Activated CD8-positive, alpha-beta memory T cell treated with anti-CD3 and anti-CD28 coated beads for 24 hours (primary cell): ENCODE data around the gene ZIC1.

Experiments
- DNase-seq: peaks from one replicate; pipeline ENCODE4 v3.0.0-alpha.2; 2020

Gene ZIC1

GRCh38 chr3:147380977-147381376 lies 28.2 kb upstream of the ZIC1 start:
- DNase-seq, result no peak

- no peak for DNase-seq
These were observed 27.6 kb upstream of the ZIC1 start for GRCh38 chr3:147381596-147381995.

- no peak for DNase-seq
These were observed 25.5 kb upstream of the ZIC1 start for GRCh38 chr3:147383617-147384016.

DNA sequence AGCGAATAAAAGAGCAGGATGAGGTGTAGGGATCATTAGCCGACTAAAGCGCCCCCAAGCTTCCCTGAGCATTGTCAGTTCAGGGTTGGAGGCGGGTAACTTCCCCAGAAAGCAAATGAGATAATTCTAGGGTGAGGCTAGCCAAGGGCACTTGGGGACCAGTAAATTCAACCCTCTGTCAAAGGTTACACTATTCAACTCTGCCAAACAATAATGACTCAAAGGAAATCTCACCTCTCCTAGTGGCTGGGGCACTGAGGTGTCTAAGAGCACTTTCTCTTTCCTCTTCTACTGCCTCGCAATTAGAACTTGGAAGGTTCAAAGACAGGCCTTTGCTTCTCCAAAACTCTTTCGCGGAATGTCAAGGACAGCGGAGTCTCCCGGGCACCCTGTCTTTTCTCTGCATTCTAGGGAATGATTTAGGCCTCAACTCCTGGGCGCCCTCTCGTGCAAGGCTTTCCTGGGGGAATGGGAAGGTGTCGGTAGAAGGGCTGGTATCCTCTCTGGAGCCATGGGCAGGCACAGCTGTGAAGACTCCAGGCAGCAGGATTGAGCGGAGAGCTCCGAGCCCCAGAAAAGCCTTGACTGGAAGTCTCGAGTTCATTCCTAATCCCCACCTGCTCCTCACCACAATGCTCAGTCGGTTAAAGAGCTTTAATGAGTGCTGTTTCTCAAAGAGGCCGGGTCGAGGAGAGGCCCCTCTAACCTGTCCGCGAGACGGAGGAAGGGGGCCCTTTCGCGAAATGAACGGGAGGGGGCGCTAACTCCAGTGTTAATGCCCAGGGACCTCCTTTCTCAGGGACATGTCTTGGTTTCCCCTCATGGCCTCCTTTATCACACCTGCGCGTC lies 24.7 kb upstream of the ZIC1 start:
- DNase-seq, result no peak

DNA sequence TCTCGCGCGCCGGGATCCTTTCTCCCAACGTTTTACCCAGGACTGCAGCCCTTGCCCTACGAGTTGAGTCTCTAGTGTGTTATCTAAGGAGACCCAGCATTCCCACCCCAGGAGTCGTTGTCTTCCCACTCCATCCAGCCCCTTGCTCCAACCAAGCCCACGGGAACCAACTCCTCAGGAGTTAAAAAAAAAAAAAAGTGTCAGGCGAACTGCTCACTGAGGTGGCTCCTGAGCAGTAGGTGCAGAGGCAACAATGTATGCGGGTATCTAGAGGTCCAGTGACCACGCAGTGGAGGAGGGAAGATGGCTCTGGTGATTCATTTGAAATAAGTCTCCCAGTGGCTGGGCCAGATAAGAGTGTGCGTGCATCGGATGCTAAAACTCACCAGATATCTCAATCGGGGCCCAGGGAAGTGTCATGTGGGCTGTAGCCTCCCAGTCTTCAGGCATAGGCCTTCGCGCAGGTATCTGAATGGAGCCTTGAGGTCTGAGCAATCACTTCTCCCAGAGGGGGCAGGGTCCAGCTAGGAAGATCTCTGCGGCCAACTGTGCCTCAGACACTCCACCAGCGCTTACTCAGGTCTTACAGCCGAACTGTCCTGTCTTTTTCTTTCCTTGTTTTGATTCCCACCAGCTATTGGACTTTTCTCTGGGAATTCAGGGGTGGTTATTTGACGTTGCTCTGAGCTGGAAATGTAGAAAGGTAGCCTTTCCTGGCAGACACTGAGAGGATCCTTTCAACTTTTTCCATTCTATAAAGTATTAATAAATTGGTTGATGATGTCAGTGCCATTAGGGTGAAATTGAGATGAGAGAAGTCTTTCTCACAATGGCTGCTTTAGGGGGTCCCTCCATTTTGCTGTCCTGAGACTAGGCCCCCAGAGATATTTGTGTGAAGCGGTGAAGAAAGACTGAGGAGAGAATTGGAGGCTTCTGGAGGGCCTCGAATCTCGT lies 23.8 kb upstream of the ZIC1 start:
- DNase-seq, result no peak

GRCh38 chr3:147387291-147387884 lies 21.8 kb upstream of the ZIC1 start:
- no peak for DNase-seq

DNA sequence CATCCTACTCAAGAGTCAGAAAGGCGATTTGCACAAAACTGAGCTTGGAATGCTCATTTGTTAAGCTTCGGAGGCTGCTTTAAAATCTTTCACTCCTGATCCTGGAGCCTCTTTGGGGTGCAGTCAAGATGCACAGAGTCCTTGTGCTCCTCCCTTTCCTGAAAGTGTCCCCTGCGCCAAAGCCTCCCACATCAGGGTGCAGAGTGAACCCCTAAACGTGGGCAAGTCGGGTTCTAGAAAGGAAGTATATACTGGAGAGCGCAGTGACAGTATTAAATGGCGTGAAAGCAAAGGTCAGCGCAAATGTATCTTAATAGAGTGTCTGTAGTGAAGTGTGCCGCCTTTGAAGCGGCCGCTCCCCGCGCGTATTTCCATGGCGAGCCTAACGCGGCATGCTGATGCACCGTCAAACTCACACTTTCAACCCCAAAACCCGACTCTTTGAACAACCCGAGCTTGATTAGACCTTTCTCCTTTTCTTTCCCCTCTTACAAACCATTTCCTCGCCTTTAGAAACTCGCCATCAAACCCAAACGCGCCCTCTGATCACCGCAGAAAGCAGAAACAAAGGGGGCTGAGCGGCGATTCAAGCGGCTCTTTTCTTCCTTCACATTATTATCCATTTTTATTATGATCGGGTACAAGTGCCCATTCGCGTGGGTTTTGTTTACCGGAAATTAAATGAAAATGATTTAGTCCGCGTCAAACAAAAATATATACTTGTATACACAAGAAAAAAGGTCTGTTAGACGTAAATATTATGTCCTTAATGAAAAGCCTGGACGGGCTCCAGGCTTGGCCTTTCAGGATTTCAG lies 21.1 kb upstream of the ZIC1 start:
- DNase-seq, result no peak

GRCh38 chr3:147388700-147389580 lies 20.2 kb upstream of the ZIC1 start:
- no peak for DNase-seq

- DNase-seq, result no peak
These were observed 19.4 kb upstream of the ZIC1 start for GRCh38 chr3:147389717-147390116.

DNA sequence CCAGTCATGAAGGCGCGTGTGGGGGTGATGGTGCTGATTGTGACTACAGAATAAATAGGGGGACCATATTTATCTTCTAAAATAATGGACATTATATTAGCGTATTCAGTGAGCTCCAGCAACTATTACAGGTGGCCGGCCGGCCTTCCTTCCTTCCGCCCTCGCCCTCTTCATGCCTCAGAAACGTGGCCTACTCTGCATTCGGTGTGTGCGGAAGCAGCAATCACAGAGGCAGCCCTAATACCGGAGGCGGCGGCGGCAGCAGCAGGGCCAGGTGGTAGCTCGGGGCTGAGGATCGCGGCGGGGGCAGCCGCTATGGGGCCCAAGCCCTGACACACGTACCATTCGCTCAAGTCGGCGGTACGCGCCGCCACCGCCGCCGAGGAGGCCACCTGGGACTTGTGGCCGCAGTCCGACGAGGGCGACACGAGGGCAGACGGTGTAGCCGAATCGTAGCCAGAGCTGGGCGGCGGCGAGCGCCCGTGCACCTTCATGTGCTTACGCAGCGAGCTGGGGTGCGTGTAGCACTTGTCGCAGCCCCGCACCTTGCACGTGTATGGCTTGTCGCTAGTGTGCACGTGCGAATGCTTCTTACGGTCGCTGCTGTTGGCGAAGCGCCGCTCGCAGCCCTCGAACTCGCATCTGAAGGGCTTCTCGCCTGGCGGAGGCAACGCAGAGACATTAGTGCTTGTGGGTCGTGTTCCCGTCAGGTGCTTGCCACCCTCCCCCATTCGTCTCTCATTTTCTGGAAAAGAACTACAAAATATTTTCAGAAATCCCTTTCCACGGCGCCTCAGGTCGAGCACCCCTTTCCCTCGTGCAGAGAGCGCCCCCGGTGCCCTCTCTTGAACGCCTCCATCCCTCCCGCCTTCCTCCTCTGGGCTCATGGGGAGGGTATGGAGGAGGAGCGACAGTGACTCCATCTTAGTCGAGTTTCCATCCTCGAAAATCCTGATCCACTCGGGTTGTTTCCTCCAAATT lies 18.3 kb upstream of the ZIC1 start:
- peak; percentile 35 for DNase-seq

DNA sequence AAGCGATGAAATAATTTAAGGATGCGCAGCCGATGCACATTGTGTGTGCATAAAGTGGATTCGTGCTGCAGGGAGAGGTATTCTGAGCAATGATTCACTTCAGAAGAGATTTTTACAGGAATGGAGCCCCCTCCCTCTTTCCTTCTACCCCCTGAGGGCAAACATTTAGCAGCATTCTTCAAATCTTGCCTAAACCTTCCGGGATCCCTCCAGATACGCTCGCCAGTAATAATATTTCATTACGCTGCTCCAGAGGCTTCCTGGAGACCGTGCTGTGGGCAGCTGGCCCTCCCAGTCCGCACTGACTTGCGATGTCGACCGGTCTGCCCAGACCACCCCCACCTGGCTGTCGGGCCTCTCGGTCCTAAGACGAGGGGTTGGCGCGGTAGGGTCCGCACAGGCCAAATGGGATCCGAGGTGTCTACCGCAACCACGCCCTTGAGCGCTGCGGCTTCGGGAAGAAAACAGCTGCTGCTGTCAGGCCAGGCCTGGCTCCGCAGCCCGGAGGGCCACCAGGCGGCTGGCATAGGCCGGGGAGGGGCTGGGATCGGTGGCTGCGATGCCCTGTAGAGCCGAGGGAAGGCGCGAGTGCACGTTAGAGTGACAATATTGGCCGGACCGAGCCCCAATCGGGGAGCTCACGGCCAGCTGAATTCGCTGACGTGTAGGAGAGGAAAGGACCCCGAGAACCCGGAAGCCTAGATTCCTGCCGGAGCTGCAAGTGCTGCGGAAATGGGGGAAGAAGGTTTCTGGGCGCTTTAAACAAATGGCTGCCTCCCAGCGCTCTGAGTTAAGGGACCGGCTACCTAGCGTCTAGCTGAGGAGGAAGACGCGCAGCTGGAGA lies 17.2 kb upstream of the ZIC1 start:
- DNase-seq, result no peak

- DNase-seq, result peak; percentile 44
These were observed 16.6 kb upstream of the ZIC1 start for GRCh38 chr3:147392625-147392946.

GRCh38 chr3:147393261-147393942 lies 15.8 kb upstream of the ZIC1 start:
- peak; percentile 47 for DNase-seq

DNA sequence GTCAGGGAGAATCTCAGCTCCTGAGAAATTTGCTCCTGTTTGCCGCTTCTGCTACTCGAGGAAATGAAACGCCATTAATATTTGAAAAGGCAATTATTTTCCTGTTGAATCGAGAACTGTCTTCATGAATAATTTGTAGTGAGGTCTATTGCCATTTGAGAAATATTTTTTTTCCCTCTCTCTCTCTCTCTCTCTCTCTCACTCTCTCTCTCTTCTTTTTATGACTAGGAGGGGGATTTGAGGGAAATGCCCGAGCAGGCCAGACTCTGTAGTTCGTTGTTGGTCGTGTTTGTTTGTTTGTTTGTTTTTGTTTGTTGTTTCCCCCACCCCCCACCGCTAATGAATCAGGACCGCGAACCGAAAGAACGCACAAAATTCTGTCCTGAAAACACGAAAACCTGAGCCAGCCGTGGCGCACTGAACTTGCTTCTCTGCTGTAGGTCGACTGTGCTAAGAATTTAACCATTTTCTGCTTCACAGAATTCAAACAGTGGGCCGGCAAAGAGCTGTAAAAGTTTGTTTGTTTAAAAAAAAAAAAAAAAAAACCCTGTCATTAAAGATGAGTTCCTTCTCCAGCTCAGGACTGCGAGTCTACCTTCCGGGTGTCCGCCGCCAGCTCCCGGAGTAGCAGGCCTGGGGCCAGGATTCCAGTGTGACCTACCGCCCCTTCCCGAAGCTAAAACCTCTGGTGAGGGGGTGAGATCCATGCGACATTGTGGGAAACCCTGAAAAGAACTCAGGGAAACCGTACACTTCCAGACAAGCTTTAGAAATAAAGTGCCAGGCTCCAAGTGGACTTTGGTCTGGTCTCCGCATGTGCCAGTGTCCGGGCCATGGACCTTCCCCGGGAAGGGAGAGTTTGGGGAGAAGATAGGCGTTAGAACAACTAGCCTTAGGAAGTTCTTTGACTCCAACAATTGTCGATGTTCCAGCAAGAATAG lies 15.0 kb upstream of the ZIC1 start:
- DNase-seq, result peak; percentile 24

- no peak for DNase-seq
These were observed 14.3 kb upstream of the ZIC1 start for GRCh38 chr3:147394884-147395225.

- peak; percentile 26 for DNase-seq
These were observed 13.1 kb upstream of the ZIC1 start for GRCh38 chr3:147395899-147396711.

DNA sequence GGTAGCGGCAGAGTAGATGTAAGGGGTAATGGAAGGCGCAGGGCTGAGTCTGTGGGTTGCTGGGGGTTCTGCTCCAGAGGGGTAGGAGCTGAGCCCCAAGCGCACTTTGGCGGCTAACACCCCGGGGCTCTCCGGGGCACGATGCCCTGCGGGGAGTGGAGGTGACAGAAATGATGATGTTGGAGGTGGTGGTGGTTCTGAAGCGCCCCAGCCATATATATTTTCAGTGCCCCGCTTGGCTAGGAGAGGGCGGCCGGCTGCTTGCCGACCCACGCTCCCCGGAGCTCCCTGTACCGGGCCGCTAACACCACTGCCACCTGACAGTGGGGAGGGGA lies 12.5 kb upstream of the ZIC1 start:
- DNase-seq, result peak; percentile 40
